Measurements from ENCODE around the gene MAS1.

- TF ChIP-seq POLR2AphosphoS5 (IDR thresholded peaks at IDR 0.05; ENCODE audit: low read depth, low read length) = no peak
- no peak for TF ChIP-seq POLR2A (IDR thresholded peaks at IDR 0.05; ENCODE audit: low read depth, low read length)
- no peak for TF ChIP-seq TAF1 (IDR thresholded peaks at IDR 0.05; ENCODE audit: borderline replicate concordance, low read depth, low read length)
Measured at GRCh38 chr6:159908535-159908934, 17.7 kb downstream of the MAS1 start.

Data from GM12892 (cell line).